ENCODE data around the gene UCP2.
A peak's percentile ranks its signal among the peaks of the same experiment; 100 is the strongest.

Gene UCP2

GRCh38 chr11:73965076-73965763 lies 17.4 kb downstream of the UCP2 start:
- no peaks in the 10 kb centered on the region for H3K36me3 ChIP-seq (ENCODE audit: insufficient read depth, low read length)
- H3K27me3 ChIP-seq (ENCODE audit: insufficient read depth, low read length), result no peaks in the 10 kb centered on the region
- H3K27ac ChIP-seq (ENCODE audit: low read depth, low read length), result no peak overlapping the region
- H3K79me2 ChIP-seq (ENCODE audit: control insufficient read depth, insufficient read depth, low read length, unreplicated experiment), result no peaks in the 10 kb centered on the region
- peak overlapping the region; percentile 16; the same call in 1 of the 2 replicates for H3K4me3 ChIP-seq (ENCODE audit: low read depth, low read length)
- peaks cover 10% of the 10 kb centered on the region for H3K4me1 ChIP-seq (ENCODE audit: control insufficient read depth, insufficient read depth, low read length, unreplicated experiment)
- H2AFZ ChIP-seq (ENCODE audit: low read length, unreplicated experiment), result peak overlapping the region; percentile 59

GRCh38 chr11:73963861-73964260 lies 18.8 kb downstream of the UCP2 start:
- H3K4me1 ChIP-seq (ENCODE audit: control insufficient read depth, insufficient read depth, low read length, unreplicated experiment), result peaks cover 10% of the 10 kb centered on the region
- no peaks in the 10 kb centered on the region for H3K79me2 ChIP-seq (ENCODE audit: control insufficient read depth, insufficient read depth, low read length, unreplicated experiment)
- no peak overlapping the region for H3K4me3 ChIP-seq (ENCODE audit: low read depth, low read length)
- no peaks in the 10 kb centered on the region for H3K36me3 ChIP-seq (ENCODE audit: insufficient read depth, low read length)
- H2AFZ ChIP-seq (ENCODE audit: low read length, unreplicated experiment), result no peak overlapping the region
- H3K27ac ChIP-seq (ENCODE audit: low read depth, low read length), result no peak overlapping the region
- no peaks in the 10 kb centered on the region for H3K27me3 ChIP-seq (ENCODE audit: insufficient read depth, low read length)

GRCh38 chr11:73962101-73962705 lies 20.4 kb downstream of the UCP2 start:
- Histone ChIP-seq H3K79me2 (ENCODE audit: control insufficient read depth, insufficient read depth, low read length, unreplicated experiment) (no peaks in the 10 kb centered on the region), H2AFZ (ENCODE audit: low read length, unreplicated experiment) (no peak overlapping the region), H3K27ac (ENCODE audit: low read depth, low read length) (no peak overlapping the region), H3K27me3 (ENCODE audit: insufficient read depth, low read length) (no peaks in the 10 kb centered on the region), H3K4me3 (ENCODE audit: low read depth, low read length) (no peak overlapping the region), H3K4me1 (ENCODE audit: control insufficient read depth, insufficient read depth, low read length, unreplicated experiment) (peaks cover 10% of the 10 kb centered on the region), H3K36me3 (ENCODE audit: insufficient read depth, low read length) (no peaks in the 10 kb centered on the region)

- peaks cover 14% of the 10 kb centered on the region for H3K4me1 ChIP-seq (ENCODE audit: control insufficient read depth, insufficient read depth, low read length, unreplicated experiment)
- no peak overlapping the region for H2AFZ ChIP-seq (ENCODE audit: low read length, unreplicated experiment)
- no peak overlapping the region for H3K27ac ChIP-seq (ENCODE audit: low read depth, low read length)
Measured at GRCh38 chr11:73961321-73961720, 21.3 kb downstream of the UCP2 start.

GRCh38 chr11:73958521-73959141 lies 24.0 kb downstream of the UCP2 start:
- Histone ChIP-seq H3K27me3 (ENCODE audit: insufficient read depth, low read length) (no peaks in the 10 kb centered on the region), H3K4me1 (ENCODE audit: control insufficient read depth, insufficient read depth, low read length, unreplicated experiment) (peaks cover 9% of the 10 kb centered on the region), H3K4me3 (ENCODE audit: low read depth, low read length) (no peak overlapping the region), H3K27ac (ENCODE audit: low read depth, low read length) (no peak overlapping the region), H2AFZ (ENCODE audit: low read length, unreplicated experiment) (no peak overlapping the region), H3K79me2 (ENCODE audit: control insufficient read depth, insufficient read depth, low read length, unreplicated experiment) (no peaks in the 10 kb centered on the region), H3K36me3 (ENCODE audit: insufficient read depth, low read length) (no peaks in the 10 kb centered on the region)

More at GRCh38 chr11:73961321-73961720, 21.3 kb downstream of the UCP2 start:
- no peaks in the 10 kb centered on the region for H3K79me2 ChIP-seq (ENCODE audit: control insufficient read depth, insufficient read depth, low read length, unreplicated experiment)
- no peaks in the 10 kb centered on the region for H3K27me3 ChIP-seq (ENCODE audit: insufficient read depth, low read length)
- no peaks in the 10 kb centered on the region for H3K36me3 ChIP-seq (ENCODE audit: insufficient read depth, low read length)
- H3K4me3 ChIP-seq (ENCODE audit: low read depth, low read length), result no peak overlapping the region

- no peaks in the 10 kb centered on the region for H3K79me2 ChIP-seq (ENCODE audit: control insufficient read depth, insufficient read depth, low read length, unreplicated experiment)
- H3K4me1 ChIP-seq (ENCODE audit: control insufficient read depth, insufficient read depth, low read length, unreplicated experiment), result peaks cover 9% of the 10 kb centered on the region
- no peaks in the 10 kb centered on the region for H3K36me3 ChIP-seq (ENCODE audit: insufficient read depth, low read length)
- H3K27ac ChIP-seq (ENCODE audit: low read depth, low read length), result no peak overlapping the region
- no peaks in the 10 kb centered on the region for H3K27me3 ChIP-seq (ENCODE audit: insufficient read depth, low read length)
- no peak overlapping the region for H2AFZ ChIP-seq (ENCODE audit: low read length, unreplicated experiment)
- no peak overlapping the region for H3K4me3 ChIP-seq (ENCODE audit: low read depth, low read length)
Measured at GRCh38 chr11:73957654-73958361, 24.8 kb downstream of the UCP2 start.

- no peak overlapping the region for H2AFZ ChIP-seq (ENCODE audit: low read length, unreplicated experiment)
- H3K36me3 ChIP-seq (ENCODE audit: insufficient read depth, low read length), result no peaks in the 10 kb centered on the region
- no peaks in the 10 kb centered on the region for H3K79me2 ChIP-seq (ENCODE audit: control insufficient read depth, insufficient read depth, low read length, unreplicated experiment)
- no peak overlapping the region for H3K27ac ChIP-seq (ENCODE audit: low read depth, low read length)
- peaks cover 9% of the 10 kb centered on the region for H3K4me1 ChIP-seq (ENCODE audit: control insufficient read depth, insufficient read depth, low read length, unreplicated experiment)
- H3K4me3 ChIP-seq (ENCODE audit: low read depth, low read length), result no peak overlapping the region
- H3K27me3 ChIP-seq (ENCODE audit: insufficient read depth, low read length), result no peaks in the 10 kb centered on the region
Measured at GRCh38 chr11:73956876-73957653, 25.6 kb downstream of the UCP2 start.

GRCh38 chr11:73951797-73952196 lies 30.8 kb downstream of the UCP2 start:
- Histone ChIP-seq H3K27ac (ENCODE audit: low read depth, low read length) (no peak overlapping the region), H3K36me3 (ENCODE audit: insufficient read depth, low read length) (no peaks in the 10 kb centered on the region)

GRCh38 chr11:73950869-73951710 lies 31.6 kb downstream of the UCP2 start, which contains the start of gene DNAJB13:
DNAJB13 (plus strand) TSS chr11:73951026; CDS start chr11:73951070, 44 bp downstream.
- no peaks in the 10 kb centered on the region for H3K27me3 ChIP-seq (ENCODE audit: insufficient read depth, low read length)
- H3K79me2 ChIP-seq (ENCODE audit: control insufficient read depth, insufficient read depth, low read length, unreplicated experiment), result no peaks in the 10 kb centered on the region
- H3K36me3 ChIP-seq (ENCODE audit: insufficient read depth, low read length), result no peaks in the 10 kb centered on the region
- H3K4me3 ChIP-seq (ENCODE audit: low read depth, low read length), result no peak within 1 kb of the TSS
- H3K4me1 ChIP-seq (ENCODE audit: control insufficient read depth, insufficient read depth, low read length, unreplicated experiment), result peaks cover 4% of the 10 kb centered on the region
- no peak within 1 kb of the TSS for H3K27ac ChIP-seq (ENCODE audit: low read depth, low read length)
- no peak within 1 kb of the TSS for H2AFZ ChIP-seq (ENCODE audit: low read length, unreplicated experiment)

More at GRCh38 chr11:73951797-73952196, 30.8 kb downstream of the UCP2 start:
- H3K4me3 ChIP-seq (ENCODE audit: low read depth, low read length), result no peak overlapping the region
- H2AFZ ChIP-seq (ENCODE audit: low read length, unreplicated experiment), result no peak overlapping the region
- peaks cover 9% of the 10 kb centered on the region for H3K4me1 ChIP-seq (ENCODE audit: control insufficient read depth, insufficient read depth, low read length, unreplicated experiment)
- H3K79me2 ChIP-seq (ENCODE audit: control insufficient read depth, insufficient read depth, low read length, unreplicated experiment), result no peaks in the 10 kb centered on the region
- H3K27me3 ChIP-seq (ENCODE audit: insufficient read depth, low read length), result no peaks in the 10 kb centered on the region
